ENCODE data around the gene NMRK2.
"Not testable (repeated sequence)": the region's sequence is repeated elsewhere in the genome, so short reads cannot be mapped to it uniquely, and the experiment has no call there.

Gene NMRK2

GRCh38 chr19:3914199-3914598 is 18.7 kb upstream of the NMRK2 start:
- TF ChIP-seq CTCF (IDR thresholded peaks at IDR 0.05; ENCODE audit: insufficient read depth, missing control alignments), result no peak
- DNase-seq (ENCODE audit: insufficient read length, low spot score), result no peak
- FAIRE-seq, result no peak

GRCh38 chr19:3916033-3916432 is 16.8 kb upstream of the NMRK2 start:
- DNase-seq (ENCODE audit: insufficient read length, low spot score) (no peak), FAIRE-seq (no peak)
- TF ChIP-seq CTCF (IDR thresholded peaks at IDR 0.05; ENCODE audit: insufficient read depth, missing control alignments), result no peak

GRCh38 chr19:3919793-3920192 is 13.1 kb upstream of the NMRK2 start:
- FAIRE-seq, result no peak
- no peak for DNase-seq (ENCODE audit: insufficient read length, low spot score)
- no peak for TF ChIP-seq CTCF (IDR thresholded peaks at IDR 0.05; ENCODE audit: insufficient read depth, missing control alignments)

- DNase-seq (ENCODE audit: insufficient read length, low spot score), result no peak
- TF ChIP-seq CTCF (IDR thresholded peaks at IDR 0.05; ENCODE audit: insufficient read depth, missing control alignments), result no peak
- FAIRE-seq, result no peak
These were observed 9.6 kb upstream of the NMRK2 start for GRCh38 chr19:3923096-3923758.

GRCh38 chr19:3923912-3924311 is 9.0 kb upstream of the NMRK2 start:
- no peak for TF ChIP-seq CTCF (IDR thresholded peaks at IDR 0.05; ENCODE audit: insufficient read depth, missing control alignments)
- FAIRE-seq (no peak), DNase-seq (ENCODE audit: insufficient read length, low spot score) (no peak)

GRCh38 chr19:3931041-3931440 is 1.8 kb upstream of the NMRK2 start:
- FAIRE-seq (no peak), DNase-seq (ENCODE audit: insufficient read length, low spot score) (no peak)
- no peak for TF ChIP-seq CTCF (IDR thresholded peaks at IDR 0.05; ENCODE audit: insufficient read depth, missing control alignments)

GRCh38 chr19:3936506-3937442 is 3.9 kb downstream of the NMRK2 start:
- FAIRE-seq (no peak), DNase-seq (ENCODE audit: insufficient read length, low spot score) (no peak)
- no peak for TF ChIP-seq CTCF (IDR thresholded peaks at IDR 0.05; ENCODE audit: insufficient read depth, missing control alignments)

GRCh38 chr19:3938300-3938950 is 5.6 kb downstream of the NMRK2 start:
- not testable (repeated sequence) for DNase-seq (ENCODE audit: insufficient read length, low spot score); FAIRE-seq
